KBM-7 (cell line): ENCODE results near the gene CD63.

Experiments
- DNase-seq: peaks from one replicate; pipeline ENCODE4 v3.0.0-alpha.2; 2015
- in situ Hi-C: fragments of 300-500 bp; cut with MboI; formaldehyde crosslinking; loops from 2 replicates; pipeline ENCODE4 v1.14.3; 2020; ENCODE audit warnings: low sequenced_read_pairs, low pct_unique_long_range_greater_than_20kb, mixed read lengths

Gene CD63

GRCh38 chr12:55675666-55676065 is 53.1 kb downstream of the CD63 start:
- no peak for DNase-seq
- in situ Hi-C loops = no loop called here
